Stomach (tissue), 4 donors: ENCODE results near the gene LZTS2.

Experiments
- CTCF ChIP-seq, 7 experiments: fragments of 450-650 bp in 4 of 7; fragments of 200-600 bp in 3 of 7; sonication (generic) in 3 of 7; IDR thresholded peaks; one replicate each; pipeline ENCODE4 v1.5.1; 2016 to 2019; ENCODE audit warnings: antibody characterized with exemption in 7 of 7, control low read depth in 2 of 7, mild to moderate bottlenecking in 1 of 7
- POLR2A ChIP-seq, 4 donors: fragments of 450-650 bp; IDR thresholded peaks; one replicate each; pipeline ENCODE4 v1.6.1; 2016; ENCODE audit warnings: antibody characterized with exemption in 4 of 4, control low read depth in 2 of 4, mild to moderate bottlenecking in 1 of 4, moderate library complexity in 1 of 4
- POLR2AphosphoS5 ChIP-seq, 3 donors: sonication (generic); formaldehyde crosslinking; IDR thresholded peaks; one replicate each; pipeline ENCODE4 v1.6.1; 2016; ENCODE audit warnings: antibody characterized with exemption in 3 of 3

- TF ChIP-seq CTCF (IDR thresholded peaks at IDR 0.05): peak in 5 of 7 experiments; percentile 91 to 96 (median 95)
- no peak for TF ChIP-seq POLR2A (IDR thresholded peaks at IDR 0.05)
- peak in 1 of 3 donors; percentile 13 for TF ChIP-seq POLR2AphosphoS5 (IDR thresholded peaks at IDR 0.05)
Observed at GRCh38 chr10:101014230-101014884, 14.7 kb downstream of the LZTS2 start.
